Osteoblast (primary cell): ENCODE results near the gene SAMD10. TPM values are rescaled to one million over a fixed set of nuclear protein-coding genes. Genes with fewer than 3 reads are reported as not detected.

ENCODE experiments used
- DNase-seq: peaks from one replicate; pipeline ENCODE4 v3.0.0; 2011; ENCODE audit warnings: low spot score, mixed read lengths; ENCODE audit not compliant: insufficient read length; ENCODE audit errors: missing footprints
- H2AFZ ChIP-seq: 2 replicates; pipeline ENCODE4 v1.6.0; 2011; ENCODE audit warnings: mild to moderate bottlenecking, low read length
- H3K27ac ChIP-seq: 2 replicates; pipeline ENCODE4 v1.5.1; 2011; ENCODE audit warnings: mild to moderate bottlenecking, low read depth, low read length, moderate library complexity
- H3K27me3 ChIP-seq: 2 replicates; pipeline ENCODE4 v1.6.0; 2012; ENCODE audit warnings: mild to moderate bottlenecking, control low read depth, inconsistent platforms, low read length, moderate library complexity; ENCODE audit not compliant: insufficient read depth
- H3K36me3 ChIP-seq: 2 replicates; pipeline ENCODE4 v1.5.1; 2011; ENCODE audit warnings: mild to moderate bottlenecking, low read length, control low read depth, moderate library complexity; ENCODE audit not compliant: insufficient read depth
- H3K4me1 ChIP-seq: 2 replicates; pipeline ENCODE4 v1.5.1; 2011; ENCODE audit warnings: mild to moderate bottlenecking, low read length, control low read depth, moderate library complexity; ENCODE audit not compliant: insufficient read depth
- H3K4me2 ChIP-seq: 2 replicates; pipeline ENCODE4 v1.6.0; 2011; ENCODE audit warnings: mild to moderate bottlenecking, low read length; ENCODE audit not compliant: insufficient read depth
- H3K4me3 ChIP-seq: fragments of 200-600 bp; sonication (generic); 3 replicates; pipeline ENCODE4 v1.5.1; 2012; ENCODE audit warnings: mild to moderate bottlenecking, low read length, inconsistent platforms; ENCODE audit not compliant: insufficient read depth
- H3K79me2 ChIP-seq: 2 replicates; pipeline ENCODE4 v1.6.0; 2012; ENCODE audit warnings: mild to moderate bottlenecking, low read length, control low read depth, inconsistent platforms; ENCODE audit not compliant: insufficient read depth
- H3K9me3 ChIP-seq: 2 replicates; pipeline ENCODE4 v1.5.1; 2011; ENCODE audit warnings: low read depth, low read length, control low read depth
- H4K20me1 ChIP-seq: 2 replicates; pipeline ENCODE4 v1.6.0; 2012; ENCODE audit warnings: mild to moderate bottlenecking, low read length, control low read depth; ENCODE audit not compliant: insufficient read depth
- total RNA-seq: library from RNA; depleted of rRNA; stranded (reverse); fragments of >200 nt; gene quantifications from 2 replicates; pipeline ENCODE4 v1.2.3, GENCODE V29; 2012
- TF ChIP-seq, protein P1 (sequence below): IDR thresholded peaks from 2 replicates; pipeline ENCODE4 v1.5.1; 2011; ENCODE audit warnings: mild to moderate bottlenecking, low read depth, low read length, moderate library complexity; ENCODE audit errors: extremely low read depth

Gene SAMD10
- total RNA-seq, 1 donor, result 1.4 TPM

DNA sequence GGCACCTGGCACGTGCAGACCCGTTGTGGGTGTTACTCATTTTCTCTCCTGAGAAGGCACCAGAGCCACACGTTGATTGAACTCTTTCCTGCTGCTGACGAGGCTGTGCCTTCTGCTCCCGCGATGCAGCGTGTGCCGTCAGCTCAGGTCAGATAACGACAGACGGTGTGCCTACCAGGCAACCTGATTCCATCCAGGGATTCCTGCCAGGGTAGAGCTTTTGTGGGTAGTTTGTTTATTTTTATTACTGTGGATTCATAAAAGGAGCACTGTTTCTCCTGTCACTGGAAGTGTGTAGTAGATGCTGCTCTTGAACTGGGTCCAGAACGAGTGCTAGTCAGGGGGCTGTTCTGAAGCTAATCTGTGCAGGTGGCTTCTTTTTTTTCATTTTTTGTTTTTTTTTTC lies 22.2 kb upstream of the SAMD10 start:
- H3K27ac ChIP-seq, result no peak overlapping the region
- peaks cover 54% of the 10 kb centered on the region for H3K36me3 ChIP-seq
- no peak overlapping the region for H3K4me3 ChIP-seq
- peaks cover 2% of the 10 kb centered on the region for H3K79me2 ChIP-seq
- no peak for DNase-seq
- no peak overlapping the region for H2AFZ ChIP-seq
- TF ChIP-seq, protein P1, sequence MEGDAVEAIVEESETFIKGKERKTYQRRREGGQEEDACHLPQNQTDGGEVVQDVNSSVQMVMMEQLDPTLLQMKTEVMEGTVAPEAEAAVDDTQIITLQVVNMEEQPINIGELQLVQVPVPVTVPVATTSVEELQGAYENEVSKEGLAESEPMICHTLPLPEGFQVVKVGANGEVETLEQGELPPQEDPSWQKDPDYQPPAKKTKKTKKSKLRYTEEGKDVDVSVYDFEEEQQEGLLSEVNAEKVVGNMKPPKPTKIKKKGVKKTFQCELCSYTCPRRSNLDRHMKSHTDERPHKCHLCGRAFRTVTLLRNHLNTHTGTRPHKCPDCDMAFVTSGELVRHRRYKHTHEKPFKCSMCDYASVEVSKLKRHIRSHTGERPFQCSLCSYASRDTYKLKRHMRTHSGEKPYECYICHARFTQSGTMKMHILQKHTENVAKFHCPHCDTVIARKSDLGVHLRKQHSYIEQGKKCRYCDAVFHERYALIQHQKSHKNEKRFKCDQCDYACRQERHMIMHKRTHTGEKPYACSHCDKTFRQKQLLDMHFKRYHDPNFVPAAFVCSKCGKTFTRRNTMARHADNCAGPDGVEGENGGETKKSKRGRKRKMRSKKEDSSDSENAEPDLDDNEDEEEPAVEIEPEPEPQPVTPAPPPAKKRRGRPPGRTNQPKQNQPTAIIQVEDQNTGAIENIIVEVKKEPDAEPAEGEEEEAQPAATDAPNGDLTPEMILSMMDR, result no peak
- peaks cover 11% of the 10 kb centered on the region for H4K20me1 ChIP-seq
- no peaks in the 10 kb centered on the region for H3K9me3 ChIP-seq
- no peaks in the 10 kb centered on the region for H3K27me3 ChIP-seq
- no peak overlapping the region for H3K4me2 ChIP-seq
- H3K4me1 ChIP-seq, result no peaks in the 10 kb centered on the region

DNA sequence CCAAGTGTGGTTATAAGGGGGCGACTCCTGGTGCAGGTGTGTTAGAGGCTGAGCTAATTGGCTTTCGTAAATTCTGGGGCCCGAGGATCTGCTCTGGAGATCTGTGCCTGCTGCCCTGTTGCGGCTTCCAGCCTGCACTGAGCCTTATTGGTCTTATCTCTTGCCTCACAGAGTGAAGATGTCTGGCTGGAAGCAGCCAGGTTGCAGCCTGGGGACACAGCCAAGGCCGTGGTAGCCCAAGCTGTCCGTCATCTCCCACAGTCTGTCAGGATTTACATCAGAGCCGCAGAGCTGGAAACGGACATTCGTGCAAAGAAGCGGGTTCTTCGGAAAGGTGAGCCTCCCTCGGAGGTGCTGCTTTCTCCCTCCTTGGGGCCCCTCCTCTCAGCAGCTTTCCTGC lies 21.5 kb upstream of the SAMD10 start:
- Histone ChIP-seq H3K79me2 (no peaks in the 10 kb centered on the region), H3K27ac (no peak overlapping the region), H3K36me3 (peaks cover 58% of the 10 kb centered on the region), H2AFZ (no peak overlapping the region), H3K4me1 (no peaks in the 10 kb centered on the region), H3K4me2 (no peak overlapping the region), H4K20me1 (peaks cover 8% of the 10 kb centered on the region), H3K4me3 (no peak overlapping the region), H3K27me3 (no peaks in the 10 kb centered on the region), H3K9me3 (no peaks in the 10 kb centered on the region)
- no peak for DNase-seq
- TF ChIP-seq, protein P1, result no peak

DNA sequence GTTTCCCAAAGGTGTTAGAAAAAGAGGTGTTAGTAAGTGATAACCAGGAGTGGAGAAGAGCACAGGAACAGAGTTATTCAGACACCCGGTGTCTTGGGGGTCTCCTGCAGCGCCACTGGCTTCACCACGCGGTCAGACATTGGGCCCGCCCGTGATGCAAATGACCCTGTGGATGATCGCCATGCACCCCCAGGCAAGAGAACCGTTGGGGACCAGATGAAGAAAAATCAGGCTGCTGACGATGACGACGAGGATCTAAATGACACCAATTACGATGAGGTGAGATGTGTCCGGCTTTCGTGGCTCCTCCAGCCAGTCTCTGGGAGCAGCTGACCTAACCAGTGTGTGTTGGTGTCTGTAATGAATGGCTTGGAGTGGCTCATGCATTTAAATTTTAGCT lies 3.5 kb upstream of the SAMD10 start:
- peaks cover 39% of the 10 kb centered on the region for H3K36me3 ChIP-seq
- H4K20me1 ChIP-seq, result peaks cover 11% of the 10 kb centered on the region
- H3K79me2 ChIP-seq, result peaks cover 32% of the 10 kb centered on the region

DNA sequence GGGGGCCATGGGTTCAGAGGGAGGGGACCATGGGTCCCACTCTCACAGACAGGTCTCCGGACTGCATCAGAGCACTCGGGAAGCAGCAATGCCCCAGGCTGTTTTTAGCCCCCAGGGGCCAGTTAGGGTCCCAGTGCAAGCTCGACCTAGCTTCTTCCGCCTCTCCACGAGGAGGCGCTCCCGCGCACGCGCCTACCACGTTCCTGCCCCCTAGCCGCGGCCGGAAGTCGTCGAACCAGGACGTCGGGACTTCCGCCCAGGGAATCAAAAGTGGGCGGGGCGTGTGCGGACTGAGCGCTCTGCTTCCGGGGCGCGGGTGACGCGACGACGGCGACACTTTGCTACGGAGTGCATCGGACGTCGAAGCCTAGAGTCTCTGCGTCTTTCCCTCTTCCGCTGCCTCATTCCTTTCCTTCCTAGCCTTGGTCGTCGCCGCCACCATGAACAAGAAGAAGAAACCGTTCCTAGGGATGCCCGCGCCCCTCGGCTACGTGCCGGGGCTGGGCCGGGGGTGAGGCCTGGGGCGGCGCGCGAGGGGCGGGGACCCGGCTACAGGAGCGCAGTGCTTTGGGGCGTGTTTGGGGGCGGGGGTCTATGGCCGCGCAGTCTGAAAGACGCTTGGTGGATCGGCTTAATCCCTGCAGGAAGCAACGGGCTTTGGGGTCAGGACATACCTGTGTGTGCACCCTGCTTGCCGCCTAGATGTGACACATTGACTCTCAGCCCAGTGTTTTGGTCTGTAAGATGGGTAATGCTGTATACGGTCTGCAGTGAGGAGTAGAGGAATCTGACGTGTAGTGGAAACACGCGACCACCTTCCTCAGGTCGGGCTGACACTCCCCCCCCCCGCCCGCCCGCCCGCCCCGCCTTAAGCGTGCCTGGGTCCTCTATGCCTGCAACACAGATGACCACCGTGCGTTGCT lies 1.6 kb upstream of the SAMD10 start, which contains the start of gene PRPF6:
Gene PRPF6 (plus strand): TSS at position 327 of the 923 bp plus-strand sequence. CDS start 114 bp downstream, at position 441.
- no peaks in the 10 kb centered on the region for H3K9me3 ChIP-seq

More for the DNA sequence above, 3.5 kb upstream of the SAMD10 start:
- DNase-seq, result no peak
- Histone ChIP-seq H3K4me1 (peaks cover 27% of the 10 kb centered on the region), H3K4me3 (no peak overlapping the region), H3K27ac (no peak overlapping the region), H2AFZ (no peak overlapping the region), H3K4me2 (no peak overlapping the region), H3K27me3 (no peaks in the 10 kb centered on the region), H3K9me3 (no peaks in the 10 kb centered on the region)
- TF ChIP-seq, protein P1, result no peak

More for the DNA sequence above, 1.6 kb upstream of the SAMD10 start, which contains the start of gene PRPF6:
- Histone ChIP-seq H3K36me3 (peaks cover 31% of the 10 kb centered on the region), H3K79me2 (peaks cover 32% of the 10 kb centered on the region), H3K4me1 (peaks cover 35% of the 10 kb centered on the region), H2AFZ (peak within 1 kb of the TSS; percentile 94), H3K4me2 (peak within 1 kb of the TSS; percentile 95), H3K27ac (peak within 1 kb of the TSS; percentile 74), H4K20me1 (peaks cover 11% of the 10 kb centered on the region), H3K4me3 (peak within 1 kb of the TSS; percentile 98), H3K27me3 (no peaks in the 10 kb centered on the region)
- peak; percentile 100 for DNase-seq
- TF ChIP-seq, protein P1, result peak; percentile 76
